Mucosa of descending colon (tissue), 3 donors: ENCODE results near the gene HMGN3. TPM values are rescaled to one million over a fixed set of nuclear protein-coding genes. Genes with fewer than 3 reads are reported as not detected.

Experiments used
- ATAC-seq: fragments of 200-7000 bp; cut with Tn5 transposase; one replicate; pipeline ENCODE4 v1.9.1; 2020; ENCODE audit warnings: mild to moderate bottlenecking, moderate library complexity
- DNase-seq, 3 donors: peaks; one replicate each; pipeline ENCODE4 v3.0.0-alpha.2; 2020
- H3K36me3 ChIP-seq: fragments of 200-600 bp; one replicate; pipeline ENCODE4 v1.8.0; 2021; ENCODE audit warnings: low read depth, mild to moderate bottlenecking
- H3K4me1 ChIP-seq: fragments of 200-600 bp; one replicate; pipeline ENCODE4 v1.8.0; 2021; ENCODE audit warnings: low read depth, mild to moderate bottlenecking
- H3K4me3 ChIP-seq: fragments of 200-600 bp; one replicate; pipeline ENCODE4 v1.8.0; 2021; ENCODE audit warnings: mild to moderate bottlenecking
- H3K9me3 ChIP-seq: fragments of 200-600 bp; one replicate; pipeline ENCODE4 v1.8.0; 2021; ENCODE audit warnings: mild to moderate bottlenecking
- intact Hi-C, 2 donors: fragments of 100-400 bp; cut with DNase I in 1 of 2; cut with micrococcal nuclease in 1 of 2; formaldehyde crosslinking; loops; one replicate each; pipeline versions ENCODE4 v1.11.0 to v1.11.1; 2022; cut with DNase I, micrococcal nuclease
- total RNA-seq, 3 donors: library from RNA; stranded (reverse); fragmentation: NEBNext Ultra II Directional in 2 of 3; extraction: Animal tissue kit (Norgen Biotek cat#: 25700) in 2 of 3; gene quantifications; one replicate each; pipeline versions ENCODE4 v1.2.1 to v1.2.4, GENCODE V29; 2021 to 2023
- TF ChIP-seq, protein P1 (sequence below): fragments of 200-600 bp; IDR thresholded peaks from one replicate; pipeline ENCODE4 v1.8.0; 2022; ENCODE audit warnings: antibody characterized with exemption, mild to moderate bottlenecking
- donor health status: DM: no; HTN: no; CAD: no; lungs with moderate emphysema.
- donor health status: DM: no; HTN: no; CAD: no.
- donor health status: DM: no; HTN: yes; CAD: no.

Gene HMGN3
- total RNA-seq, 3 donors from 2014 or later: 24.4 to 48.0 (median 42.6) TPM

- Histone ChIP-seq H3K4me3 (no peak overlapping the region), H3K4me1 (peaks cover 6% of the 10 kb centered on the region), H3K36me3 (no peaks in the 10 kb centered on the region), H3K9me3 (no peaks in the 10 kb centered on the region)
- no peak for ATAC-seq
- DNase-seq: no peak
- TF ChIP-seq, protein P1, sequence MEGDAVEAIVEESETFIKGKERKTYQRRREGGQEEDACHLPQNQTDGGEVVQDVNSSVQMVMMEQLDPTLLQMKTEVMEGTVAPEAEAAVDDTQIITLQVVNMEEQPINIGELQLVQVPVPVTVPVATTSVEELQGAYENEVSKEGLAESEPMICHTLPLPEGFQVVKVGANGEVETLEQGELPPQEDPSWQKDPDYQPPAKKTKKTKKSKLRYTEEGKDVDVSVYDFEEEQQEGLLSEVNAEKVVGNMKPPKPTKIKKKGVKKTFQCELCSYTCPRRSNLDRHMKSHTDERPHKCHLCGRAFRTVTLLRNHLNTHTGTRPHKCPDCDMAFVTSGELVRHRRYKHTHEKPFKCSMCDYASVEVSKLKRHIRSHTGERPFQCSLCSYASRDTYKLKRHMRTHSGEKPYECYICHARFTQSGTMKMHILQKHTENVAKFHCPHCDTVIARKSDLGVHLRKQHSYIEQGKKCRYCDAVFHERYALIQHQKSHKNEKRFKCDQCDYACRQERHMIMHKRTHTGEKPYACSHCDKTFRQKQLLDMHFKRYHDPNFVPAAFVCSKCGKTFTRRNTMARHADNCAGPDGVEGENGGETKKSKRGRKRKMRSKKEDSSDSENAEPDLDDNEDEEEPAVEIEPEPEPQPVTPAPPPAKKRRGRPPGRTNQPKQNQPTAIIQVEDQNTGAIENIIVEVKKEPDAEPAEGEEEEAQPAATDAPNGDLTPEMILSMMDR: no peak
- intact Hi-C loops: loop anchor here in 1 of 2 donors (5.0 kb wide), 1 partner anchor 154 kb away; the partner anchor contains the start of gene PHIP
Measured at GRCh38 chr6:79231666-79232065, 2.8 kb downstream of the HMGN3 start.

DNA sequence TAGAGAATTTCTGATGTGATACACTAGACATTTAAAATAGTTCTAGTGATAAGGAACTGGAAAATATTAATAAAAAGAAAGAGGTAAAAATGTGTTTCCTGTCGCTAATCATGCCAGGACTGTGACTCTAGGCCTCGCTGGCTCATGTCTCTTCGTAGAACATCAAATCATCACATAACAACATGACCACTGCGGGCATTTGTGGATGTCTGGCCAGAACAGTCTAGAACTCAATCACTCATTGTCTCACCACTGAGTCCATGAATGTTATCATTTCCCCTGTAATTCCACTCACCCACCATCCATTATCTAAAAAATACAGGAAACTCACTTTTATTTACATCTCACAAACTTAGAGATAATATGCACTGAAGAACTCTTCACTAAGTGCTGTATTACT is 3.4 kb downstream of the HMGN3 start:
- H3K4me1 ChIP-seq: peaks cover 6% of the 10 kb centered on the region
- no peak for DNase-seq
- intact Hi-C loops: loop anchor here in 1 of 2 donors (5.0 kb wide), 1 partner anchor 154 kb away; the partner anchor contains the start of gene PHIP
- H3K4me3 ChIP-seq: no peak overlapping the region
- no peaks in the 10 kb centered on the region for H3K36me3 ChIP-seq
- TF ChIP-seq, protein P1: no peak
- no peaks in the 10 kb centered on the region for H3K9me3 ChIP-seq
- no peak for ATAC-seq

GRCh38 chr6:79230149-79230548 is 4.3 kb downstream of the HMGN3 start:
- TF ChIP-seq, protein P1: no peak
- Histone ChIP-seq H3K4me3 (no peak overlapping the region), H3K9me3 (no peaks in the 10 kb centered on the region), H3K36me3 (no peaks in the 10 kb centered on the region), H3K4me1 (peaks cover 6% of the 10 kb centered on the region)
- DNase-seq: no peak
- intact Hi-C loops: loop anchor here in 1 of 2 donors (5.0 kb wide), 1 partner anchor 153 kb away; the partner anchor contains the start of gene PHIP
- ATAC-seq: no peak

DNA sequence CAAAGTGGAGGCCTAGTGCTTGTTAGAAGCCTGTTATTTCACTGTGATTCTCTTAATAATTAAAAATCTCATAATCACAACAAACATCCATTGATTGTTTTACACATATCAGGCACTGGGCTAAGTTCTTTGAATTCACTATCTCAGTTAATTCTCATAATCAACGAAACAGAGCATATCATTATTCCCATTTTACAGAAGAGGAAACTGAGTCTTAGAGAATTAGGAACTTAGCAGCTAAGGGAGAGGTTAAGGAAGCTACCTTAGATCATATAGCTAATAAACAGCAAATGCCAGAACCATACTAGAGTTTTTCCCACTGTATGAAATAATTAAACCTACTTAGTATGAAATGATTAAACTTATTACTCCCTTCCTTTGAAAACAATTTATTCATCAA is 7.0 kb downstream of the HMGN3 start:
- no peaks in the 10 kb centered on the region for H3K9me3 ChIP-seq
- no peaks in the 10 kb centered on the region for H3K36me3 ChIP-seq
- ATAC-seq: no peak
- no peaks in the 10 kb centered on the region for H3K4me1 ChIP-seq
- intact Hi-C loops: no loop called here
- TF ChIP-seq, protein P1: no peak
- H3K4me3 ChIP-seq: no peak overlapping the region
- DNase-seq: no peak

GRCh38 chr6:79226660-79227059 is 7.8 kb downstream of the HMGN3 start:
- no peaks in the 10 kb centered on the region for H3K9me3 ChIP-seq
- intact Hi-C loops: no loop called here
- no peak for ATAC-seq

More at GRCh38 chr6:79226660-79227059, 7.8 kb downstream of the HMGN3 start:
- DNase-seq: no peak
- no peaks in the 10 kb centered on the region for H3K36me3 ChIP-seq
- TF ChIP-seq, protein P1: no peak
- no peak overlapping the region for H3K4me3 ChIP-seq
- H3K4me1 ChIP-seq: no peaks in the 10 kb centered on the region
